NAMALWA (cell line): ENCODE measurements around the gene DGAT2L6.

Experiments
- DNase-seq: peaks from one replicate; pipeline ENCODE4 v3.0.0-alpha.2; 2015; ENCODE audit warnings: low spot score

Gene DGAT2L6, protein sequence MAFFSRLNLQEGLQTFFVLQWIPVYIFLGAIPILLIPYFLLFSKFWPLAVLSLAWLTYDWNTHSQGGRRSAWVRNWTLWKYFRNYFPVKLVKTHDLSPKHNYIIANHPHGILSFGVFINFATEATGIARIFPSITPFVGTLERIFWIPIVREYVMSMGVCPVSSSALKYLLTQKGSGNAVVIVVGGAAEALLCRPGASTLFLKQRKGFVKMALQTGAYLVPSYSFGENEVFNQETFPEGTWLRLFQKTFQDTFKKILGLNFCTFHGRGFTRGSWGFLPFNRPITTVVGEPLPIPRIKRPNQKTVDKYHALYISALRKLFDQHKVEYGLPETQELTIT

DNA sequence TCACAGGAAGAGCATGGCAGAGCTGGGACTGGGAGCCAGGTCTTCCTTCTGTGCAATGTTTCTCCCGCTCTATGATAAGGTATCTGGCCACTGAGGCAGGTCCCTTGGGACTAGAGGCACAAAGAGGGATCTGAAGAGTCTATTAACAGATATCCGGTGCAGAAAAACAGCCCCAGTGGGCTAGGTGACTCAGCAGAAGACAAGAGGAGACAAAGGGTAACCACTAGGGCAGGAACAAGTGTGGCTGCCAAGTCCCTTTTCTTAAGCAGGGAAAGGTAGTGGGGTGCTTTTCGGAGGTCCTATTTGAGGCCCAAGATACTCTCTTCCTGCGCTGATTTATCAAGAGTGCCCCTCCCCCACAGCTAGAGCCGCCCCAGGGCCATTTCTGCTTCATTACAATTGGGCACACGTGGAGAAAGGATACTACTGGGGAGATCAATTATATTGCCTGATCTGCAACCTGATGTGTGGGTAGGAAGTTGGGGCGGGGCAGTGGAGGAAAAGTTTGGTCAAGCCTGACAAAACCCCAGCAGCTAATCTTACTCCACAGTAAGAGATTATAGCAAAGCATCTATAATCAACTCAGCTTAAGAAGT lies at the start of gene DGAT2L6:
DGAT2L6 (plus strand) TSS at position 546 of the 596 bp plus-strand sequence. CDS start 100 bp downstream, outside the sequence.
- DNase-seq: no peak

DNA sequence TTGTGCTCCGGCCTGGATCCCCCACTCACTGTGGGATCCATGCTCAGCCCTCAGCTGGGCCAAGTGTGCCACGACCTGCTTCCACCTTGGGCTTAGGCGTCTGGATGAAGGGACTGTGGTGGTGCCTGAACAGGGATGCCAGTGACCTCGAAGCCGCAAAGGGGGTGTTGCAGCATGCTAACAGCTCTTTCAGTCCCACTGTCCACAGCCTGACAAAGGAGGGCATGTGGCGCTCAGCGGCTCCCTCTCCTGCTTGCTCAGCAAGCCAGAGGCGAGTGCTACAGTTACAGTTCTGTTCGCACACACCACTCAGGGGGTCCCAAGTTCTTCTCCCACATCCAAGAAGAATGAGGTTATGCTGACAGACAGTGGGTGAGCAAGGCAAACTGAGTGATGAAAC lies 49.2 kb upstream of the DGAT2L6 start:
- no peak for DNase-seq

DNA sequence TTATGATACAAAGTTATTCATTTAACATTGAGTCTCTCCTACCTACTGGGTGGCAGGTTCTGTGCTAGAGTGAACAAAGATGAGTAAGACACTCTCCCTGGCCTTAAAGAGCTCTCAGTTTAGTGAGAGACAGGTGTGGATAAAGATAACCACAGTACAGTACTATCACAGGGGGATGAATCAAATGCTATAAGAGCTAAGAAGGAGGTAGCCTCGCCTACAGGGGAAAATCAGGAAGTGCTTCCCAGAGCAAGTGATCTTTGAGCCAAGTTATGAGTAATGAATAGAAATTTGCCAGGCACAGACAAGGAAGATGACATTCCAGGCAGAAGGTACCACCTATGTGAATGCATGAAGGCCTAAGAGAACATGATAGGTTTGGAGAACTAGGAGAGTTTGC lies 47.5 kb upstream of the DGAT2L6 start:
- DNase-seq: no peak

DNA sequence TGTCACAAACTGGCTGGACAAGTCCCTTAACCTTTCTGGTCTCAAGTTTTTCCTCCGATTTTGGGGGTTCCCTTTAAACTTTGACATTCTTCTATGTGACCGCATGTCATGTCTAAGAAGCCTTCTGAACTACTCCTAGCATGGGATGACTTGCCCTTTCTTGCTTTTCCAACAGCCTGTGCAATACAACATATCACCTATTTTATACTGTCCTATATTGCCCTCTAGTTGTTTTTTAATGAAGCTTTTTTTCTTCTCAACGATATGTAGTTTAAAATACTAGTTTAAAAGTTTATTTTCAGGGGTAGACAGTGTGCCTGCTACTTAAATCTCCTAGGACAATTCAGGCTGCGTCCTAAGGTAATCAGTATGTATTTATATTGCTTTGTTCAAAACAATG lies 45.1 kb upstream of the DGAT2L6 start:
- DNase-seq: peak; percentile 39

DNA sequence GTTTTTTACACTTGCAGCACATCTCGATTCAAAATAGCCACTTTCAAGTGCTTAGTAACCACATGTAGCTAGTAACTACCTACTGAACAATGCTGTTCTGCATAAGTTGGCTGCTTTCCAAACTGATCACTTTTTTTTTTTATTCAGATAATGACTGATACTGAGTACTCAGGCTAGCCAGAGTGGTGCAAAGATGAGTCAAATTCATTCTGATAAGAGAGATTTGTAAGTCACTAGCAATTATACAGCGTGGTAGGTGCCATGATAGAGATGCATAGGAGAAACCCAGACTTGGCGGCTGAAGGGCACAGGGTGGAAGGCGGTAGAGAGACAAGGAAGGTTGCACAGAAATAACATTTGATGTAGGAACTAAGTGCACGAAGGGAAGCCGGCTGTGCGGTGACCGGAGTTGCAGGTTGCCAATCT lies 44.4 kb upstream of the DGAT2L6 start:
- no peak for DNase-seq

DNA sequence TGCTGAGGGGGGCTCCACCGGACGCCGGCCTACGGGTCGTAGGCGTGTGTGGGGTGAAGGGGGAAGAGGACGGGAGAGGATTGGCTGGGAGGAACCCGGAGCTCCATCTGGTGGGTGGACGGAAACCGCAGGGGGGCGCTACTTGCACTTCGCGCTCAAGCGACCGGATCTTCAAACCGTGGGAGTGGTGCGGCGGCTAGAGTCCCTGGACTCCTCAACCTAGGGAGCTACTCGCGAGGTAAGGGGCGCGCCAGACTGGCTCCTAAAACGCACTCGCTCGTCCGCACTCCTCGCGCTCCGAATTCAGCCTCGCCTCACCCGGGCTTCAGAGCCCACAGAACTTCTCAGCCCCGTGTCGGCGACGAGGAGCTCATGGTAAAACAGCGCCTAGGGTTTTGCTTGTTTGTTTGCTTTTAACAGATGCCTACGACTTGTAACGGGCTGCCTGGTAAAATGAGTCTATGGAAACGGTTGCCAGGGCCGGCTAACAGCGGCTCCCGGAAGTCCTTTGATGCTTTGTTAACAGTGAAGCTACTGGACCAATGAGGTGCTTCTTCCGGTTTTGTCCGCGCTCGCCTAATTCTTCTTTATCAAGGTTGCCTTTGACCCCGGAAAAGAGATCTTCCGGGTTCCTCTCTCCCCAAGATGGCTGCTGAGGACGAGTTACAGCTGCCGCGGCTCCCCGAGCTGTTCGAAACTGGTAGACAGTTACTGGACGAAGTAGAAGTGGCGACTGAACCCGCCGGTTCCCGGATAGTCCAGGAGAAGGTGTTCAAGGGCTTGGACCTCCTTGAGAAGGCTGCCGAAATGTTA lies 43.8 kb upstream of the DGAT2L6 start, which contains the start of gene IGBP1:
IGBP1 (plus strand) TSS at position 145 of the 813 bp plus-strand sequence; CDS start at position 646, 501 bp downstream.
- DNase-seq: peak; percentile 93

DNA sequence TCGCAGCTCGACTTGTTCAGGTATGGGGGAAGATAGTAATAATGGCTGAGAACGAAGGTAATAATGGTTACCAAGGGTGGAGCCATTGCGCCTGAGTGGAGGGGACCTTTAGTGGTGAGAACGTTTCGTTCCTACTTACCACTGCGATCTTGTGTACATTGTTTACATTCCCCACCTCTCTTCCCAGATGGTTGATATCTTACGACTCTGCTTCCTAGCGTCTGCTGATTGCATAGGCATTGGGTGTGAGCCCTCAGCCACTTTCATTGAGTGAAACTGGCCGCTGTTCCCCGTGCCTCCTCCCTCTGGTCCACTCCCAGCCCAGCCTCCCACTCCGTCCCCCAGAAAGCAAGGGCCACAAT lies 43.2 kb upstream of the DGAT2L6 start:
- DNase-seq: no peak

DNA sequence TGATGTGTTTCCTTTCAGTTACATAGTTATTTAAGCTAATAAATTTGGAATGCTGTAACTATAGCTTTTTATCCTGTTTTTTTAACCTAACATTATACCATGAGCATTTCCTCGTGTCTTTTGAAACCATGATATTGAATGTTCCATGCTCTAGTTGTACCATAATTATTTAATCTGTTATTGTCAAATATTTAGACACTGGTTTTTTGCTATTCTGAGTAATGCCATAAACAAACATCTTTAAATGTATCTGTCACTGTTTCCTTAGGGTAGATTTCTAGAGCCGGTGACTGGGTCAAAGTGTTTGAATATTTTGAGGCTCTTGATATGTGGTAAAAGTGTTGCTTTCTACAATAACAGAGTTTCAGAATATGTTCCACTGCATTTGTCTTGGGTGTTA lies 38.7 kb upstream of the DGAT2L6 start:
- DNase-seq: no peak

DNA sequence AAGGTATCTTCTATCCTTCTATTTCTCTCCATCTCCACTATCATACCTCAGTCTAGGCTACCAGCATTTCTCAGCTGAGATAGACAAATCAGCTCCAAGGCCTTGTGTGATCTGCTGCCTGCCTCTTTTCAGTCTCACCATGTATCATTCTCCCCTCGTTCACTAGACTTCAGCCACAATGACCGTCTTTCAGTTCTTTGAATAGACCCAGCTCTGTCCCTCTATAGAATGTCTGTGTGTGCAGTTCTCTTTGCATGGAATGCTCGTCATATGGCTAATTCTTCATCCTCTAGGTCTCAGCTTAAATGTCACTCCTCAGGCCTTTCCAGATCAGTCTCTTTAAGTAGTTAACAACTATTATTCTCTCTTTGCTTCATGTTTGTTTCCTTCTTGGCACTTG lies 37.5 kb upstream of the DGAT2L6 start:
- DNase-seq: no peak

DNA sequence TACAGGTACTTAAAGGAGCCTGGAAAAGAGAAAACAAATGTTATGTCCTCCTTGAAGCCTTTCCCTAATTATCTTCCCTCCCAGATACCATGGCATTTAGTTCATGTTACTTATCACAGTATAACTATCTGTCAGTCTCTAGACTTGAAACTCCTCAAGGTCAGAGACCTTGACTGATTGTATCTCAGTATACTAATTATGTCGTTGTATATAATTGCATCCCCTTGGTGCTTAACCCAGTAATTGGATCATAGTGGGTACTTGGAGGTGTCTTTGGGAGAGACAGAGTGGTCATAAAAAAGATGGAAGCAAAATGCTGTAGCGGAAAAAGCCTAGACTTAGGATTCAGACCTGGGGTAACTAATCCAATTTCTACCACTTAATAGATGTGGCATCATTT lies 35.9 kb upstream of the DGAT2L6 start:
- DNase-seq: no peak

DNA sequence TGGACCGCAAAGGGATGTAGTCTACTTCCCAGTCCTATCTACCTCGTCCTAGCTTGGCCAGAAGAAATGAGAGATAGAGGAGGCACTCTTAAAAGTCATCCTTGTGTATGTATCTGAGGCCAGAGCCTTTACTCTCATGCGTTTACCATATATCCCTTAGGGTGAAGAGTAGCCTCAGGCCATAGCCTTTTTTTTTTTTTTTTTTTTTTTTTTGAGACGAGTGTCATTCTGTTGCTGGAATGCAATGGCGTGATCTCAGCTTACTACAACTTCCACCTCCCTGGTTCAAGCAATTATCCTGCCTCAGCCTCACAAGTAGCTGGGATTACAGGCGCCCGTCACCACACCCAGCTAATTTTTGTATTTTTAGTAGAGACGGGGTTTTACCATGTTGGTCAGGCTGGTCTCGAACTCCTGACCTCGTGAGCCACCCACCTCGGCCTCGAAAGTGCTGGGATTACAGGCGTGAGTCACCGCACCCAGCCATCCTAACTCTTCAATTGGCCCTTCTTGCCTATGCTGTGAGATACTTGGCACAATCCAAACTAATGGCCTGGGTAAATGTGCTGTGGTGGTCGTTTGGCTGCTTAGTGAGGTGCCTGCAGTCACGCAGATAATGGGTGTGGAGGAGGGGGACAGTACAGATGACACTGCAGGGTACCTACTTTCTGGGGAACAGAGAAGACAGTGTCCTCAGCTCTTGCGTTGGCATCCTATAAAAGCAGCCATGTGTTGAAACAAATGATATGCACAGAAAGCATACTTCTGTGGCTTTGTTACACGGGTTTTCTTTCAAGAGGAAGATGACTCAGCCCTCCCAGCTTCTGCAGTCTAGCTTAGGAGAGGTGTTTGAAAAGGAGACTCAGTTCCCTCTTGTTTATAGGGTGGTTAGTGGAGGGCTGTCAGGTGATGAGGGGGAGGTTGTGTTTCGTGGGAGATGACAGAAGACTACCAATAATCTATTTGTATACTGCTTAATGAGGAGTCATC lies 10.4 kb upstream of the DGAT2L6 start:
- DNase-seq: no peak

DNA sequence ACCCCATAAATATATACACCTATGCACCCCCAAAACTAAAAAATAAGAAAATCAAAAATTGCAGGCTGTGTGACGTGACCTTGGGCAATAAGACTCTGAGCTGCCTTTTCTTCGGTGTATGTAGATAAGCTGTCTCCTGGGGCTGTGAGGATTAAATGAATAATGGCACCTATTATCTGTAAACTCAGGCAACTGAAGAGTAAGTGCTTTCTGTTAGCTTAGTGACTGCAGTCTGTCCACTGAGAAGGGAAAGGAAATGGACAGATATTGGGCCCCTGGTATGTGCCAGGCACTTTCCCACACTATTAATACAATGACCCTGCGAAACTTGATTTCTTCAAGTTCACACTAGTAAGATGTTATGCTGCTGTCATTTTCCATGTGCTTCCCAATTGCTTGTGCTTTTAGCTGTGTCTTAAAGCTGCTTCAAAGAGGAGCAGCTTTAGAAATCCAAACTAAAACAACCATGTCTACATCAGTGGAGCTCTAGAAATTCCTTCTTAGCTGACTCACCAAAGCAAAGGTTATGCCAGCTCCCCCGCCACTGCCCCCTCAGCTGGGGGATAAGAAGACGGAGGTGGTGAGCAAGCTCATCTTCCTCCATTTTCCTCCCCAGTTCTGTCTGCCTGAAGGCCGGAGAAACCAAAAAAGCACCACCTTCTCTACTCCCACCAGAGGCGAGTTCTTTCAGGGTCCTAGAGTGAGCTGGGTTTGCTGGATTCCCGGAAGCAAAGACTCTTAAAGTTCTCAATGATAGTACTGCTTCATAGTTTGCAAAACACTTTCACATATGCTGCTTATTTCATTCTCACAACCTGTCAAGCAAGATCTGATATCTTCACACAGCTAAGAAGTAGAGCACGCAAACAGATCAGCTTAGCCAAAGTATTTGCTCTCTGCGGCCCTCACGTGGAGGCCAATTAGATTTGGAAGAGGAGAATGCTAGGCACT lies 8.8 kb upstream of the DGAT2L6 start:
- no peak for DNase-seq

DNA sequence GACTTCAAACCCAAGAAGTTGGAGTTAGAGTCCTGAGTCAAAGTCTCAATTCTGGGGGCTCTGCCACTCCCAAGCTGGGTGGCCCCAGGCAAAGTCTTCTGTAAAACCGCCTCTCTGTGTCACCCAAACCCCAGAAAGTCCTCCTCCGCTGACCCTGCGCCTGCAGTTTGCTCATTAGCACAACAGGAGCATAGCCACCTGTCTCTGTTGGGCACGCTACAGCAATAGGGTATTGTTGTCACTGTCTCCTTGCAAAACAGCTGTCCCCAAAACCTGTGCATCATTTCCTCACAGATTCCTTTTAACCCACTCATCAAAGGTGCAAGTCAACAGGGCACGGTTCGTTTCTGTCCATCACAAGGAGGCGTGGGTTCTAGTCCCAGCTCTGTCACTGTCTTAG lies 8.0 kb upstream of the DGAT2L6 start:
- no peak for DNase-seq

DNA sequence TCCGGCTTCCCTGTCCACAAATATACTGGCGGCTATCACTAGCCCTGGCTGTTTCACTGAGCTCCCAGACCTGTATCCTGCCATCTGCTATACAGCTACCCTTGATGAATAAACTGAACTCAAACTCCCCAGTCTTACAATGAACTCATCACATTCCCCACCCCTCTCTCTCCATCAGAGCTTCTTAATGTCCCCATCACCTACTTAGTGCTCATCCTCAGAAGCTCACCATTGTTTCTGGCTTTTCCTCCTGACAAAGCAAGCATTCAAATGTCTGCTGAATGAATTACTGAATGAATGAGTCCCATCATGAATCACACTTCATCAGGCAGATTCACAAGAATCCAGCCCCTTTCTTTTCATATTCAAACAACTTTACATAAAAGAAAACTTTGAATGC lies 5.7 kb upstream of the DGAT2L6 start:
- DNase-seq: no peak

DNA sequence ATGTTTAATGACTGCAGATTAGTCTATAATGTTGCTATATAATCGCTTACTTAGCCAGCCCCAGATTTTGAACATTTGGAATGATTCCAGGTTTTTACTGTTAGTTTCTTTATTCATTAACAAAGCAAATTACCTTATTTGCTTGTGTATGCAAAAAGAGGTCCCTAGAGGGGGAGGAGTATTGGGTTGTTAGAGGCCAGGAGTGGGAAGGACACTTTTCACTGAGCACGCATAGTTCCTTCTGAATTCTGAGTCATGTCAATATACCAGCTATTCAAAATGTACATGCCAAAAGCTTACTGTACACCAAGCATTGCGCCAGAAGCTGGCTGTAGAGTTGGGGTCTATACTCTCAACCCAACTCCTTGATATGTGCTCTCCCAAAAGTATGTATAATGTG lies 5.1 kb upstream of the DGAT2L6 start:
- no peak for DNase-seq

DNA sequence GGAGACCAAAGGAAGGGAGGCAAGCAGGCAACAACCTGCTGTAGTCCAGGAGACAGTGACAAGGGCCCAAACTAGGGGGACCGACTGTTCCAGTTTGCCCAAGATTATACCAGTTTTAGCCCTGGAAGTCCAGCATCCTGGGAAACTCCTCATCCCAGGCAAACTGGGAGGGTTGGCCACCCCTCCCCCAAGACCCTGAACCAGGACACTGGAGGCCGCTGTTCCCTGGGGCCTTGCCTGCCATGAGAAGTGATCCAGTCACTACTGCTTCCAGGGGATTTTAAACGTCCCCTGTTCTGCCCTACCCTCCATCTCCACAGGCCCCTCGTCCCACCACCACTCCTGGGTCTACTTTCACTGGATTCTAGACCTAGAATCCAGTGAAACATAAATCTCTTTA lies 4.3 kb upstream of the DGAT2L6 start:
- no peak for DNase-seq

DNA sequence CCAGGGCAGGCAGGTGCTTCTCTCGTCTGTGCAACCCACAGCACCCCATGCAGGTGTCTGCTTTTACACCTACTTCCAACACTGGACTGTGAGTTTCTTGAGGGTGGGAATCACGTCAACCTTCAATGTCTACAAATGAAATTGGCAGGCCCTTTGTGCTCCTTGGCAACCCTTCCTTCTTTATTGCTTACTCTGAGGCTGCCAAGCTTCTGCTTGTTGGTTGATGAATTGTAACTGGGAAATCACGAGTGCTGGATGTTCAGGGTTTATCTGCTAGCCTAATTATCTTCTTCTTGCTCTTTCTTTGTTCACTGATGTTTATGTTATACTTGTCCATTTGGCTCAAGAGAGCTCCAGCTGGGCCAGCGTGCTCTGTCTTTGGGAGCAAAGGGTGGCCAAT lies 2.5 kb upstream of the DGAT2L6 start:
- DNase-seq: no peak

DNA sequence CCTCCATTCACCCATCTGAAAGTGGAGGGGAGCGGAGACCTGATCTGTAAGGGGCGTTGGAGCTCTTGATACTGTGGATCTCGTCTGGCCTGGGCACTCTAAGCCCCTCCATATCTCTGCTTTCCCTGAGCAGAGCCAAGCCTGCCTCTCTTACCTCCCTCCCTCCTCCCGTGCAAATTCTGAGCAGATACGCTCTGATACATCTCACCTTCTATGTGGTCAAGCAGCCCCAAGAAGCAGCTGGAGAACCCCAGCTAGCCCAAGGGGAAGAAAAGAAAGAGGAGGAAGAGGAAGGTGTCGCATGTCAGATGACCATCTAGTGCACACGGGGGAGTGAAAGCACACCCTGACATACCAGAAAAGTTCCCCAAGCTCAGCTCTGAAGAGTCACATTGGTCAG lies 1.9 kb upstream of the DGAT2L6 start:
- DNase-seq: no peak

DNA sequence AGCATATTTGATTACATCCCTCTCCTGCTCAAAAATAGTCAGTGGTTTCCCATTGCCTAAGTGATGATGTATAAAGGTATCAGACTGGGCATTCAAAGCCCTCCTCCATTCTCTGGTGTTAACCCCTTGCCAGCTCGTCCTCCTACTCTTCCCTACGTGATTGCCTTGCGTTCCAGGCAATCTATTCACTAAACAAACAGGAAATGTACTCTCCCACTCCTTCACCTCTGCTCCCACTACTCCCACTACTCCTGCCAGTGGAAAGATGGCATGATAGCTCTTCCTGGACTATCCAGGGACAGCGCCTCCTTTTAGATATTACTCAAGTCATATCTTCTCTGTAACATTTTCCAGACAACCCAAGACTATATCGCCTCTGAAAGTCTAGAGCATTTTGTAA lies 5.8 kb downstream of the DGAT2L6 start:
- no peak for DNase-seq

DNA sequence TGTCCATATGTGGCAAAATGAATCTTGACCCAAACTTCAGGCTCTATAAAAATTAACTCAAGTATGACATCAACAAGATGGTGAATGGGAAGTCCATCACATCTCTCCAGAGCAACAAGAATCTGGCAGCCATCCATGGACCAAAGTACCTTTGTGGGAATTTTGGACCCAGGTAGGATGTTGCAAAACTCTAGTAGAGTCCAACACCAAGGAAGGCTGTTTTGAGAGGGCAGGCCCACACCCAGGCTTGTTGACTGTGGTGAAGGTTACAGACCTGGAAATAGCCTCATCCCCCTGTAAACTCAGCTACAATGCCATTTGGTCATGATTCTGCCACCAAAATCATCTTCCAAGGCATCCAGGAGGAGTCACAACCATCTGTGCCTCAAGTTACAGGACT lies 12.9 kb downstream of the DGAT2L6 start:
- DNase-seq: no peak
